ENCODE data around the gene DGKD.

DNA sequence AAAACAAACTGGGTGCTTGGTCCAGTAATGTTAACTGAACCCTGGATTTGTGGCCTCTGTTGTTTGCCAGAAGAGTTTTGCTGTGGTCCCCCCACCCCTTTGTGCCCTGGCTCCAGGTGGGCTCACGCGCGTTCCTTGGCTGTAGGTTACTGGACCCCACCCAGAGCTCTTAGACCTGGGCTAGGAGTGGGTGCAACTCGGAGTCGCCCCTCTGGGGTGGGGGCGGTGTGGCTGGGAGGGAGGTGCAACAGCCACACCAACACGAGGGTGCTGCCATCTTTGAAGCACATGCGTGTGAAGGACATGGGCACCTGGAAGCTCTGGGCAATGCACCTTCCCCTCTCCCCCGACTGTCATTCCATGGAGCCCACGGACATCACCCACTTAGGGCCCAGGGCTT is 119.6 kb downstream of the DGKD start:
- TF ChIP-seq, protein P1, sequence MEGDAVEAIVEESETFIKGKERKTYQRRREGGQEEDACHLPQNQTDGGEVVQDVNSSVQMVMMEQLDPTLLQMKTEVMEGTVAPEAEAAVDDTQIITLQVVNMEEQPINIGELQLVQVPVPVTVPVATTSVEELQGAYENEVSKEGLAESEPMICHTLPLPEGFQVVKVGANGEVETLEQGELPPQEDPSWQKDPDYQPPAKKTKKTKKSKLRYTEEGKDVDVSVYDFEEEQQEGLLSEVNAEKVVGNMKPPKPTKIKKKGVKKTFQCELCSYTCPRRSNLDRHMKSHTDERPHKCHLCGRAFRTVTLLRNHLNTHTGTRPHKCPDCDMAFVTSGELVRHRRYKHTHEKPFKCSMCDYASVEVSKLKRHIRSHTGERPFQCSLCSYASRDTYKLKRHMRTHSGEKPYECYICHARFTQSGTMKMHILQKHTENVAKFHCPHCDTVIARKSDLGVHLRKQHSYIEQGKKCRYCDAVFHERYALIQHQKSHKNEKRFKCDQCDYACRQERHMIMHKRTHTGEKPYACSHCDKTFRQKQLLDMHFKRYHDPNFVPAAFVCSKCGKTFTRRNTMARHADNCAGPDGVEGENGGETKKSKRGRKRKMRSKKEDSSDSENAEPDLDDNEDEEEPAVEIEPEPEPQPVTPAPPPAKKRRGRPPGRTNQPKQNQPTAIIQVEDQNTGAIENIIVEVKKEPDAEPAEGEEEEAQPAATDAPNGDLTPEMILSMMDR (IDR thresholded peaks at IDR 0.05): no peak
- no peak for TF ChIP-seq POLR2AphosphoS5 (IDR thresholded peaks at IDR 0.05)

Measured in prostate gland (tissue), 2 donors.